ENCODE data around the gene GAREM1.

Gene GAREM1

GRCh38 chr18:32328379-32328778 is 142.3 kb downstream of the GAREM1 start:
- POLR2A ChIA-PET: no interaction called here
- CTCF ChIA-PET: interaction anchor here (1.2 kb wide), 2 partner anchors 39 to 142 kb away, joined by 3 to 4 read pairs; partner anchors contain the start of gene GAREM1
- DNase-seq (ENCODE audit: low read depth, low spot score): no peak
- TF ChIP-seq CTCF (IDR thresholded peaks at IDR 0.05; ENCODE audit: insufficient read depth, low read length, missing control alignments): no peak
- no peak overlapping the region for H3K4me3 ChIP-seq (ENCODE audit: low read depth, low read length)

DNA sequence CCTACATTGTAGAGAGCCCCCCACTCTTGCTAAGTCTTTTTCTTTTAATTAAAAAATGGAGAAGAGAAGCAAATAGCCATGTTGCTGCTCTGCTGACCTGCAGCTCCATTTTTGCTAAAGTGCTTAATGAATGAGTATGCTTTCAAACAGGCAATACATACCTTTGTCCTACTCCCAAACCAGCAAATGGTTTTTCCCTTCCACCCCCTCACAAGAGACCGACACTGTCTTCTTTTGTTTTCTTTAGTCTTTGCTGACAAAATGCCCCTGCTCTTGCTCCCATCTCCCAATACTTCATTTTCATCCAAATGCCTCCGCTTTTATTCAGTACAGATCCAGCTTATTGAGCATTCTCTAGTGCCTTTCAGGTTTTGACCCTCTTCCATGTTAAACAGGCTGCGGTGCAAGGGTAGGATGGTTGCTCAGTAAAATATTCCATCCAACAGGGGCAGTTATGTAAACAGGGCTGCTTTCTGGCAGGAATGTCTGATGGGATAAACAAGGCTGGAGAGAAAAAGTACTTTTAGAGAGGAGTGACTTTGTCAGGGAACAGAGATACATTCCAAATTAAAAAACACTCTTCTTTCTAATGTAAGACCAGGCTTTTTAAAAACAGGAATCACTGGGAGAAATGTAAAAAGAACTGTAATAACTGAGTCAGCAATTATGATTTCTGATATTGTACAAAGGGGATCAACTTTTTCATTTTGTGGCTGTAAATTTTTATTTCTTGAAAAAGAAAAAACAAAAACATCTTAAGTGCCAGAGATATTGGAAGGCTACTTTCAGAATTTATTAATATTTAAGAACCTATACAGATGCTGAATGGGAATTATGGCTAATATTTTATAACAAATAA is 144.0 kb downstream of the GAREM1 start:
- TF ChIP-seq CTCF (IDR thresholded peaks at IDR 0.05; ENCODE audit: insufficient read depth, low read length, missing control alignments): no peak
- no peak for DNase-seq (ENCODE audit: low read depth, low spot score)
- no peak overlapping the region for H3K4me3 ChIP-seq (ENCODE audit: low read depth, low read length)
- ChIA-PET POLR2A (no interaction called here), CTCF (interaction anchor here (1.0 kb wide), 1 partner anchor 13 kb away, joined by 3 read pairs; no protein-coding TSS in a partner anchor)

DNA sequence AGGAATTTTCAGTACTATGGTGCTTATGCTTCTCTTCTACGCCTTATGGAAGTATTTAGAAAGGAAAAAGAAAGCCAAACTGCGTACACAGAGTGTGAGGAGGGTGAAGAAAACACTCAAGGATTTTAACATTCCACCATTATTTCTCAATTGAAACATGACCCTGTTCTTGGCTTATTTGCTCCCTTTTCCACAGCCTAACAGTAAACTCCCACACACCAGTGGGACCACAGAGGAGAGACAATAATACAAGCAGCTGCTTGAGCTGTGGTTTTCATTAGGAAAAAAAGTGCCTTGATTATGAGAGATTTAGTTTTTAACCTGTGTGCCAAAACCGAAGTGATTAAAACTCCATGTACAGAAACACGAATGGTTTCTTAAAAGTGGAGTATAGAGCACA is 146.5 kb downstream of the GAREM1 start:
- TF ChIP-seq CTCF (IDR thresholded peaks at IDR 0.05; ENCODE audit: insufficient read depth, low read length, missing control alignments): no peak
- DNase-seq (ENCODE audit: low read depth, low spot score): no peak
- CTCF ChIA-PET: no interaction called here
- POLR2A ChIA-PET: no interaction called here
- no peak overlapping the region for H3K4me3 ChIP-seq (ENCODE audit: low read depth, low read length)

GRCh38 chr18:32321826-32322225 is 148.9 kb downstream of the GAREM1 start:
- H3K4me3 ChIP-seq (ENCODE audit: low read depth, low read length): no peak overlapping the region
- no peak for TF ChIP-seq CTCF (IDR thresholded peaks at IDR 0.05; ENCODE audit: insufficient read depth, low read length, missing control alignments)
- ChIA-PET POLR2A (no interaction called here), CTCF (interaction anchor here (1.3 kb wide), 1 partner anchor 11 kb away, joined by 3 read pairs; no protein-coding TSS in a partner anchor)
- DNase-seq (ENCODE audit: low read depth, low spot score): no peak

DNA sequence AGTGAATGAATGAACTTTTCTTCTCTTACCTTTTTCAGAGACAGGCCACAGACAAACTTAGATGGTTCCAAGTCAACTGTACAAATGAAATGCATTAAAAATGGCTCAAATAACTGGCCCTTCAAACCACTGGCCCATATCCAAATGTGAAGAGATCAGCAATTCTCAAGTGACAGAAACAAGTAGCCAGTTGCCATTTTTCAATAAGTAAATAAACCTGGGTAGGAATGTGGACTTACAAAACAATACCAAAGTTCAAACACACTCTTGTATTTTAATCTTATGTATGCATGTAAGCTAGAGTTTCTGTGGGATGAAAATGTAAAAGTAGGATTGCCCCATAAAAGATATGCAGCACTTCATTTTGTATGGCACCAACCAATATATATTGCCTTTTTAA is 151.6 kb downstream of the GAREM1 start:
- TF ChIP-seq CTCF (IDR thresholded peaks at IDR 0.05; ENCODE audit: insufficient read depth, low read length, missing control alignments): no peak
- no peak for DNase-seq (ENCODE audit: low read depth, low spot score)
- no peak overlapping the region for H3K4me3 ChIP-seq (ENCODE audit: low read depth, low read length)
- CTCF ChIA-PET: interaction anchor here (1.5 kb wide), 1 partner anchor 29 kb away, joined by 3 read pairs; no protein-coding TSS in a partner anchor
- POLR2A ChIA-PET: no interaction called here

GRCh38 chr18:32318581-32318980 is 152.1 kb downstream of the GAREM1 start:
- H3K4me3 ChIP-seq (ENCODE audit: low read depth, low read length): no peak overlapping the region
- TF ChIP-seq CTCF (IDR thresholded peaks at IDR 0.05; ENCODE audit: insufficient read depth, low read length, missing control alignments): no peak
- DNase-seq (ENCODE audit: low read depth, low spot score): no peak
- CTCF ChIA-PET: interaction anchor here (0.7 to 1.5 kb wide), 4 partner anchors 16 to 152 kb away, joined by 3 read pairs; partner anchors contain the start of gene GAREM1
- POLR2A ChIA-PET: no interaction called here

Measured in AG04449 (cell line).